C1 segment of cervical spinal cord (tissue), 14 donors: ENCODE measurements around the gene SNCAIP.

Experiments used
- DNase-seq, 14 donors: peaks; one replicate each; lab custom pipeline; 2025; lab: John Stamatoyannopoulos, UW

The SNCAIP gene

DNA sequence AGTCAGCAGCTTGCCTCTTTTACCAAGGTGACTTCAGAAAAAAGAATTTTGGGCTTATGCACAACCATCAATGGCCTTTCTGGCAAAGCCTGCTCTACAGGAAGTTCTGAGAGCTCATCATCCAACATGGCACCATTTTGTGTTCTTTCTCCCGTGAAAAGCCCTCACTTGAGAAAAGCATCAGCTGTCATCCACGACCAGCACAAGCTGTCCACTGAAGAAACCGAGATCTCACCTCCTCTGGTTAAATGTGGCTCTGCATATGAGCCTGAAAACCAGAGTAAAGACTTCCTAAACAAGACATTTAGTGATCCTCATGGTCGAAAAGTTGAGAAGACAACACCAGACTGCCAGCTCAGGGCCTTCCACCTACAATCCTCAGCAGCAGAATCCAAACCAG, 111.2 kb downstream of the SNCAIP start:
- DNase-seq: no peak

DNA sequence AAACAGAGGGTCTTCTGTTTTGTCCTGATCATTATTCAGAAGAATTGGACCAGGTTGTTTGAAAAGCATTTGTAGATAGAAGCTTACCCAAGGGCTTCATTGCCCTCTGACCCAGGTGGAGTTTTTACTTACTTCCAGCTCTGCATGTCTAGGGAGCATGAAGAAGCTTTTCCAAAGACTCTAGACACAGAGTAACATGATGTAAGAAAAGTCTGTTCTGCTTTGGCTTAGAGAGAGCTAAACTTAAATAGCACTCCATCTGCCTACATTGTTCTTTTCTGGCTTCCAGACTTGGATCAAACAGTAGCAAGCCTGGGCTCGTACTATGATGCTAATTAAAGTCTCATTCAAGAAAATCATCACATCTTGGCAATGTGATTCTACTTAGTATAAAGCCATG, 112.1 kb downstream of the SNCAIP start:
- peak in 1 of 14 donors; percentile 6 for DNase-seq

DNA sequence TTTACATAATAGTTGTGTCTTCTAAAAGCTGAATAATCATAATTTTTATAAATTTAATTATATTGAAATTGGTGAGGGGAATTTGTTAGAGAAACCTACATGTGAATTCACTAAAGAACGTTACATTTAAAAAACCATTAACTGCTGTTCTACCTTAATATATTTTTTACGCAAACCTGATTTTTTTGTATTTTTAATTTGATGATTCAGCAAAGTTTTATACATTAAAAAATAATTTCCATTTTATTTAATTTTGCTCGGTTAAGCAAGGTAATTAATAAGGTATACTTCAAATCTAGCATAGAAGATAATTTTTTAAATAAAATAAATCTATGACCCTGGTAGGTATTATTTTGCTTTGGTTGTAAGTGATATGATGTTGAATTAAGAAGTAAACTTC, 114.3 kb downstream of the SNCAIP start:
- no peak for DNase-seq

DNA sequence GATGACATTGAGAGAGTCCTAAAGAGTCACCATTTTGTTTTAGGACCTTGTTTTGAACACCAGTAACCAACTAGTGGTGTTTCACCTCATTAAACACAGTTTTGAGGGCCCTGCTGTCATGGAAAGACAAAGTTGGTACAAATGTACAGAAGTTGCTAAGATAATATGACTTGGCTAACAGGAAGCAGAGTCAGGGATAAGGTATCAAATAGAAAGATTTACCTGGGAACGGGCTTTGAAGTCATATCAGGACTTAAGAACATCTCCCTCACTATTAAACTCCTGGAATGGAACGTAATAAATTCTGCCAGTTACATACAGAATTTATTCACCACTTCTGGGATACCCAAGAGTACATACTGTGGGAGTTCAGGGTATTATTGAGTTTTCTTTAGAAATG, 115.6 kb downstream of the SNCAIP start:
- DNase-seq: no peak

DNA sequence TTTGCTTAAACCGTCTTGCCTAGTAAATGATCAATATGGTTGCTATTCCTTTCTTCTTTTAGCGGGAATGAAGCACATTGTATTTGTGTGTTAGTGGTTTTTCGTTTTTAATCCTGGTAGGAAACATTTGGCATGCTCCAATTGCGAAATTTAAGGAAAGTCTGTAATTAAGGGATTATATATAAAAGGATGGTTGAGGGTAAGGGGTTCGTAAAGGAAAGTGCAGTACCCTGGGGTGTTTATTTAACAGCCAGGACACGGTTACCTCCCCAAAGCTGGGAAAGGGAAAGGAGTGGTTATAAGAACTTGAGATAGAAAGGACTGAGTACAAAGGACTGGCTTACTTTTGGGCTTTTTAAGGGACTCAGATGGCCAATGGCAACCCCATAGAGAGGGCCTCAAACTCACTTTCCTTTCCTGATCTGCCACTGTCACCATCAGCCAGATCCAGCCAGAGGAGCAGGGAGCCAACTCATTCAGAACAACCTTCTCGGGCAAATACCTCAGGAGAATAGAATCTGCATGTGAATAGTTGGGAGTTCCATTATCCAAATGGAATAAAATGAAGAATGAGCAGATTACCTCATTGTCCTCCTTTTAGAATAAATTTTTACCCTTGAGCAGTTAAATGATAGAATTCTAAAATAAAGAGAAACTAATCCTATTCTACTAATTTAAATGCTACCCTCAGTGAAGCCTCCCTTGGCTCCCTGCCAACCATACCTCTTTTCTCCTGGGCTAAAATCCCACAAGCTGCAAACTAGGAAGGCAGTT, 117.7 kb downstream of the SNCAIP start:
- no peak for DNase-seq

DNA sequence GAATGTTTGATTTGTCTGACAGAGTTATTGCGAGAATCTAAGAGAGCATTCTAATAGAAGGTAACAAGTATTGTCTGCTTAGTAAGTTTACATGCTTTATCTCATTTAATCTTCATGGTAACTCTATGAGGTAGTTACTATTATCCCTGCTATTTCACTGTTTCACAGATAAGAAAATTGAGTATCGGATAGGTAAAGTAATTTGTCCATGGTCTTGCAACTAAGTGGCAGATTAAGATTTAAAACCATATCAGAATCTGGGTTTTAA, 118.2 kb downstream of the SNCAIP start:
- DNase-seq: no peak

DNA sequence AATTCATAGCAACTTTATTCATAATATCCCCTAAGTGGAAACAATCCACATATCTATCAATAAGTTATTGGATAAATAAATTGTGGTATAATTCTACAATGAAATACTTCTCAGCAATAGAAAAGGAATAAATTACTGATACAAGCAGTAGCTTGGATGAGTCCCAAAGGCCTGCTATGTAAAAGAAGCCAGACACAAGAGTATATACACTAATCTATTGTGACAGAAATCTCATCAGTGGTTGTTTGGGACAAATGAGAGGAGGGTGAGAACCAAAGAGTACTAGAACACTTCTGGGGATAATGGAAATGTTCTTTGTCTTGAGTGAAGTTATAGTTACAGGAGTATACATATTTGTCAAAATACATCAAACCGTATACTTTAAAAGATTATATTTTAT, 119.3 kb downstream of the SNCAIP start:
- DNase-seq: no peak

DNA sequence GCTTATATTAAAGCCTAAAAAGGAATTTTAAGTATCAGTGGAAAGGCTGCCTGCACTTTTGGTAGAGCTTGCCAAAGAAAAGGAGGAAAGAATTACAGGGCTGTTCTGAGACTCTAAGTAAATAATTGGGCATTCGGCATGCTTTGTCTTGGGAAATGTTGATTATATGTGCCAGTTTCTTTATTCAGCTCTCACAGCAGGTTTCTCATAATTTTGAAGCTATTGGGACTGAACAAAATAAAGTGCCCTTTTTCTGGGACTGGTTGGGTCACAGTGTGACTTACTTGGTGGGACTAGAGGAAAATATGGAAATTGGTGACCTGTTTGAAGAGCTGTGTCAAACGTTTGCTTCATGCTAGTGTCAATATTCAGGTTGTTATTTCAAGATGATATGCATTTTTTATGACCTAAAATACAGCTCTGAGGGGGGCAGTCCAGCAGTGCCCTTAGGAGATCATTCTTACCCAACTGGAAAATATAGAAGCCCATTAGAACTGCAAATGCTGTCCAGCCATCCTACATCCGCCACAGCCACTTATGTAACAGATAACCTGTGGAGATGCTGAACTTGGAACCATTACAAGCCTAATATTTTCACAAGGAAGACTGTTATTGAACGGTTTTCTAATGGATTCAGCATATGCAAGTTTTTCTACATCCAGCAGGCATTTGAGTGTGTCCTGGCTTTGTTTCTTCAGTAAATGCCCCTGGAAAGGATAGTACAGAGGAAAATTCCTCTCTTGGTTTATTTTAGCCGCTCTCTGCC, 122.4 kb downstream of the SNCAIP start:
- DNase-seq: peak in 1 of 14 donors; percentile 5

DNA sequence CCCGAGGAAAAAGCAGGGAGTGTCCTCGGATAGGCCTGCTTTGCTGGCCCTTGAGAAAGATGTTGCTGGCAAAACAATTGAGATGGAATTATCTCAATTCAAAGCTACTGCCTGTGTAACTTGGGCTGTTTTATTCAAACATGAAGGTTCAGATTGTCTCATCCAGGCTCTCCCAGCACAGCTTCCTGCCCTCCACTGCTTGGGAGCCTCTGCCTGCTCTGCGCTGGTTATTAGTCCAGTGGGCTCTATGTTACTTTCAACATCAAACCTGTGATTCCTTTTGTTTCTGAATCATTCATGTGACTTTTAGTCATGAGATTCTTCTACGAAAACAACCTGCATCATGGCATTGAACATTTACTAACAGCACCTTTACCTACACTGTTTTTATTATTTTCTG, 123.2 kb downstream of the SNCAIP start:
- peak in 1 of 14 donors; percentile 10 for DNase-seq

DNA sequence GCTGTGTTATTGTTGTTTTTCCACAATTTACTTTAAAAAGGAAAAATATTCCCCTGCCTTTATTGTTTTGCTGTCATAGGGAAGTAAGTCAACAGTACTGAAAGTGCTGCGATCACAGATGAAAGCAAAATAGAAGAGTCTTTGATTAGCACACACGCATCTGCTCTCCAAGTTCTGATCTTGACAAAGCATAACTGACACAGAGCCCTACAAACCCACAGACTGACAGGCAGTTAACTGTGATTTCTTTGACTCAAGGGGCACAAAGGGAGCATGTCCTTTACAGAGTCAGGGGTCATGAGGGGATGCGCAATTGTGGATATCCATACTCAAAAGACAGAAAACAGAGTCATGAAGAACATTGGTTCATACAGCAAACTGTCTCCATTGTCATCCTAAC, 123.7 kb downstream of the SNCAIP start:
- DNase-seq: peak in 2 of 14 donors; percentile 11 to 29

DNA sequence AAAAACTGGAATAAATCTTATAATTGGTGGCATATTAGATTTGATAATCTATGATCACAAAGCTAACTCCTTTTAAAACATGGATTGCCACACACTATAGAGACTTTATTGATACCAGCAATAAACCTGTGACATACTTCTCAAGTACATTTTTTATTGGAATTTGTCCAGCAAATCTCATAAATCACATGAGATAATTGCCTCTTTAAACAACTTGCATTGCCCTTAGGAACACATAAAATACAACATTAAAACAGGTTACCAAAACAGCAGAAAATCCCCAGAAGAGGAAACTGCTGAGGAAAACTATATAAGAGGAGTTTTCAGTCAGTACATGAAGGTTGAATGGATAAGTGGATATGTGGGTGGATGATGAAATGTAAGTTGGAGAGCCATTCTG, 124.6 kb downstream of the SNCAIP start:
- DNase-seq: no peak

DNA sequence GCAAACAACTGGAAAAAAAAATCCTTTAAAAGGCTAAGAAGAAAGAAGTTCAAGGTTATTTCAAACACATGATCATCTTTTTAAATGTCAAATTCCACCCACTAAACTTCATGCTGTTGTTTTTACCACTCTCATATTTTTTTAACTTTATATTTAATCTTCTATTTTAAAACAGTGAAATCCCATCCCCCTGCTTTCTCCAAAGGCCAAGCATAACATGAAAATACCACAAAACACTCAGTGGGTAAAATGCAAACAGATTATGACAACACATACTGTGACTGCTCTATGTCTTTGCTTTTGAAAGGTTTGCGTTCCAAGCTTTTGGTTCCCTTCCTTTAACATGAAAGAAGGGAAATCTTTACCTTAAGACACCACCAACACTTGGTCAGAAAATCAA, 127.6 kb downstream of the SNCAIP start:
- no peak for DNase-seq

DNA sequence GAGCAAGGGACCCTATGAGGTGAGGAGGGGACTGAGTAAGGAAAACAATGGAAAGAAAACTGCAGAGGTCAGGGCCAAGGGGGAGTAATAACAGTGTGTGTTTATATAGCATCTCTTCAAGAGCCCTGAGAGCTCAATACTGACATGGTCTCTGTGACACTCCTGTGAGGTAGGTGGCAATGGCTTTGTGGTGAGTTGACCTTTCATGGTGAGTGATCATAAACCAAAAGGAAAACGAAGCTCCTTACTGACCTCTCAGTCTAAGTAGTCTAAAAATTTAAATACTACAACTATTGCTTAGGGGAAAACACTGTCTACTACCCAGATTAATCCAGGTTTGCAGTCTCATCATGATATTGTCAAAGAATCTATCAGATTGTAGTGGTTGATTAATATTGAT, 130.9 kb downstream of the SNCAIP start:
- DNase-seq: no peak

DNA sequence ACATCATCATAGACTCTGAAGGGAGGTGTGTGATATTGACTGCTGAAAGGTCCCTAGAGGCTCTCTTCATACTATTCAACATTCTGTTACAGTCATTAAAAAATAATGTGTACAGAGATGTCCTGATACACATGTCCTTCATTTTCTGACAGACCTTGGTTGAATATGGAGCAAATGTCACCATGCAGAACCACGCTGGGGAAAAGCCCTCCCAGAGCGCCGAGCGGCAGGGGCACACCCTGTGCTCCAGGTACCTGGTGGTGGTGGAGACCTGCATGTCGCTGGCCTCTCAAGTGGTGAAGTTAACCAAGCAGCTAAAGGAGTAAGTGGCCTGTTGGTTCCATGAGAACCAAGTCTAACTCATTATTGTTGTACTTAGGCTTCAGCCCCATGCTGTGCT, 132.4 kb downstream of the SNCAIP start:
- DNase-seq: no peak

DNA sequence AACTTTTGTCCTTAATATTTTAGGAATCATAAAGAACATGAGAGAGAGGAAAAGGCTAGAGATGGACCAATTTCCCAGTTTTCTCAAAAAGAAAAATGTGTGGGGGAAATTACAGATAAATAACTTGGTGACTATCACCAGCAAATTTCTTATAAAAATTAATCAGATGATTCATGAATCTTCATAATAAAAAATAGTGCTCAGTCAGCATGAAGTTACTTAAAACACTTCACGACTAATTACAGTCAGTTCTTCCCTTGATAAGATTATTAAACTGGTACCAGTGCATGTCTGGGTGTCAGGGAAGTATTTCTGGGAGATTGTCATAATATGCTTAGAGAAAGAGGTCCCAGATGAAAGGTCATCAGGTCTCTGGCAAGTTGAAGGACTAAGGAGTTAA, 133.0 kb downstream of the SNCAIP start:
- DNase-seq: no peak

DNA sequence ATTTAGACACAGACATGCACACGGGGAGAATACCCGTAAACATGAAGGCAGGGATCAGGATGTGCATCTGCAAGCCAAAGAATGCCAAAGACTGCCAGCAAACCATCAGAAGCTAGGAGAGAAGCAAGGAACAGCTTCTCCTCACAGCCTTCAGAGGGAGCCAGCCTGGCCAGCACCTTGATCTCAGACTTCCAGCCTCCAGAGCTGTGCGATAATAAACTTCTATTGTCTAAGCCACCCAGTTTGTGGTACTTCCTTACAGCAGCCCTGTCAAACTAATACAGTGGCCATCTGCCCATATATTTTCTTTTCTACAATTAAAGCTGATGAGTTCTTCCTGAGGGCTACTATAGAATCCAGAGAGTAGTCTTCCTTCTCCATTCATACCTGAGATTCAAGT, 135.0 kb downstream of the SNCAIP start:
- no peak for DNase-seq

DNA sequence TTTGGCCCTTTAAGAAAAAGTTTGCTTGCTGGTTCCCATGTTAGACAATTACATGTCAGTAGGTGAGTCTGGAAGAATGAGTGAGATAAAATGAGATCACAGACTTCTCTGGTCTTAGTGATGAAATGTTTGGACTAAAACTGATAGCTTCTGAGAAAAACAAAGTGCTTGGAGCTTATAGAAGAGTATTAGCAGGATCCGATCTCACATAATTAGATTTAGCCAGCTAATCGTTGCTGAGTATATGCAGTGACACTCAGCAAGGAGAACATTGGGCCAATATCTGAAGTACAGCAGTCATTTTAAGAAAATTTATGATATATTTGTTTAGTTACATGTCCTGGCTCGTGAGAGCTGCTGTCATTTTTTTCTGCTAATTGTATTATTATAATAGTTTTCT, 135.8 kb downstream of the SNCAIP start:
- no peak for DNase-seq

DNA sequence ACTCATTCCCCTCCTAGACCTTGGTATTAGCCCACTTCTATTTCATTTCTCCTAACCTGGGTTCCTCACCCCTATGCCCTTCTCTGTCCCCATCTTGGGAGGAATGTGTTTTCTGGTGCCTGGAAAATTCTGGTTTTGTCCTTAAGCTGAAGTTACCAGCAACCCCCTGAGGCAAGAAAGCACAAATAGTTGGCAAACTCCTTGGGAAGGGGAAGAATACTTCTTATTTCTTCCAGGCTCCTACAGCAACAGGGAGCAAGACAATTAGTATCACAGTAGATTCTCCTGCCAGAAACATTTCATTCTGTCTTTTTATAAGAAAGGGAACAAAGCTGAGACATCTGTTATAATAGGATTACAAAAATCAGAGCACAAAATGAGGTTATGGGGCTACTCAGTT, 142.5 kb downstream of the SNCAIP start:
- no peak for DNase-seq

DNA sequence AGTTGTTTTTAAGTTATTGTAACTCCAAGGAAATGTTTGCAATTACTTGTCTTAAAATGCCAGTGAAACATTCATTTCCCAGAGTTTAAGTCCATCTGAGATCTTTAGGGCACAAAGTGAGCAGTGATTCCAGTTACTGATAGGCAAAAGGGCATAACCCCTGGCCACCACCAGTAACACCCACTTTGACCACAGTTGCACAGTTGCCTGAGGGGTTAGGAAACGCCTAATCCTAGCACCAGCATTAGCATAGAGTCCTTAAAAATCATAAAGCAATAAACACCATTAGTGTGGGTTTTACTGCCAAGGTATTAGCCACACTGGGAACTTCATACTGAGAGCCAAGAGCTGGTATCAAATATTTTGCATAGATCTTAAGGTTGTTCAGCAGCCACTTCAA, 143.9 kb downstream of the SNCAIP start:
- no peak for DNase-seq

DNA sequence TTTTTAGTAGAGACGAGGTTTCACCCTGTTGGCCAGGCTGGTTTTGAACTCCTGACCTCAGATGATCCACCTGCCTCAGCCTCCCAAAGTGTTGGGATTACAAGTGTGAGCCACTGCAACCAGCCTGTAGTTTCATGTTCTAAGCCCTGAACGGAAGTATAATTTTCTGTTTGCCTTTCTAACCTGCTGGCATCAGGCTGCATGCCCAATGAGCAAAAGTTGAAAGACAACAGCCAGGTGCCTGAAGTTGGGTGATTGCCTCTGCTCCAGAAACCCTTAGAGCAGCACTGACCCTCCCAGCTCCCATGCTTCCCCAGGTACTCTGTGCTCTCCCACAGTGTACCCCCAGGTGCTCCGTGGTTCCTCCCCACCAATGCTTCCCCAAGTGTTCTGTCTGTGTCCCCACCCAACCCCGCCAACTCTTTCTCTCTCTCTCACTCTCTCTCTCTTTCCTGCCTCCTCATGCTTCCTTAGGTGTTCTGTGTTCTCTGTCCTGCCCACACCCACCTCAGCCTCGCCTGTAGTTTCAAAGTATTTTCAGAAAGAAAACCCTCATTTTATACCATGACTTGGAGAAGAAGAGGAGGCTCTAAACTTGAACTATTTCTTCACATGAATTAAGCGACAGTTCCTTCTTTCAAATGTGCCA, 145.3 kb downstream of the SNCAIP start:
- DNase-seq: no peak

DNA sequence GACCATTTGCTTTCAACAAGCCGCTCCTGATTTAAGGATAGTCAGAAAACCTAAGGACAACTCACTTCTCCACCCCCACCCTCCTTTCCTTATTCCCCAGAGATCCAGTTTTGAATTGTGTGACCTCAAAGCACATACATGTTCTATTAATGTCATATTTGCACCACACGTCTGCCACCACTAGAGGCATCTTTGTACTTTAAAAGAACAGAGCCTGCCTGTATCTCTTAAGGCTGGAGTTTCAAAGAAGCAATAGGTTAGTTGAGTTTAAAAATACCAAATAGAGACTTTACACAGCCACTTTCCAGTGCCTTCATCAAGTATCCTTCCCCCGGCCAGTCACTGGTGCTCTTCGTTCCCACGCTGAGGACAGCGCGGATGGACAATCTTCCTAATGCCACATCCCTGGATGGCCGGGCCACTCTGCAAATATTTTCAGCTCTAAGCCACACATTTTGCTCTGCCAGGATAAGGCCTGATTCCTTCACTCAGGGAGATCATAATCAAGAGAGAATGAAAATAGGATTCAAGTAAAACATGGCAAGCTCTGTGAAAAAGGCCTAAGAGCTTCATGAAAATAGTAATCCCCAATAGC, 146.3 kb downstream of the SNCAIP start:
- no peak for DNase-seq

DNA sequence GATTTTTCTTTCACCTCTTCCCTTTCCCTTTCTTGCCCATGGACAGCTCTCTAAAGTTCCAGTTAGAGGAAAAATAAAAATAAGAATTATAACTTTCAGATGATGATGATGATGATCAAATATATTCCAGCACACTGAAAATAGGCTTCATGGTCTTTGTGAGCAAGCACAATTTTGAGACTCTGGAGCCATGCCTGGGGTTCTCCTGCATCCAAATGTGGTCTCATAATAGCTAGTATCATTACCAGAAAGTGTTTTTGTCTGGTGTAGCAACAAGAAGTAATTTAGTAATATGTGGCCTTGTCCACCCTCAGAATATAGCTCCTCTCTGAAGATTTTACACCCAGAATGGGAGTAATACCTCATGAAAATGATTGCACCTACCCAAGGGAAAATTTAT, 150.4 kb downstream of the SNCAIP start:
- DNase-seq: no peak

DNA sequence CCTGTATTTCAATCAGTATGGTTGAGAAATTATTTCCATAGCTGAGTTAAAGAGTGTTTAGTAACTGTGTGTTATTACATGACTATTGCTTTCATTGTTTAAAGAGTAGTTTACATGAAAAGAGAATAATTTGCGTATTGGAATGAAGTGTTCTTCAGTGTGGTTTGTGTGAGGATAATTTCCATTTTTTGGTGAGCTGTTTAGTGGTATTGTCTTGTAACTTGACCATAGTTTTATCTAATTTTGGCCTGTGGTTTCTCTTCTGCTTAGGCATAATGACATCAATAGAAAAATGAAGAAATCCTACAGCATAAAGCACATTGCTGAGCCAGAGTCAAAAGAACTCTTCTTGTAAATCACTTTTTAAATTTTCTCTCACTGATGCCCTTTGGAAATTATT, 151.2 kb downstream of the SNCAIP start:
- no peak for DNase-seq
